K562 (cell line): Measurements from ENCODE around the gene DGCR2. TPM values are rescaled to one million over a fixed set of nuclear protein-coding genes. Genes with fewer than 3 reads are reported as not detected.
A peak's percentile ranks its signal among the peaks of the same experiment; 100 is the strongest.

ENCODE experiments used
- RCOR1 ChIP-seq, 2 experiments: IDR thresholded peaks; 2 replicates each; pipeline ENCODE4 v1.6.1; 2012; ENCODE audit warnings: low read depth in 2 of 2, low read length in 2 of 2, borderline replicate concordance in 1 of 2, improper control_type of control experiment in 1 of 2
- TRIM28 ChIP-seq: fragments of 450-650 bp; IDR thresholded peaks from 2 replicates; pipeline ENCODE4 v1.6.1; 2017
- ZBTB12 ChIP-seq: fragments of 250-450 bp; sonication (Bioruptor Pico); IDR thresholded peaks from 2 replicates; pipeline ENCODE4 v1.4.0; 2020
- ZNF318 ChIP-seq, 2 experiments: fragments of 450-650 bp; IDR thresholded peaks; 2 replicates each; pipeline ENCODE4 v1.6.1; 2016; ENCODE audit warnings: mild to moderate bottlenecking in 2 of 2, borderline replicate concordance in 1 of 2, low read depth in 1 of 2, moderate library complexity in 1 of 2
- ZNF407 ChIP-seq: fragments of 450-650 bp; IDR thresholded peaks from 2 replicates; pipeline ENCODE4 v1.6.1; 2016; ENCODE audit warnings: low read depth
- ZNF655 ChIP-seq: fragments of 250-450 bp; sonication (Bioruptor Pico); IDR thresholded peaks from 2 replicates; pipeline ENCODE4 v1.5.0; 2021
- polyA plus RNA-seq, 8 experiments: library from polyadenylated mRNA; depleted of rRNA in 4 of 8; stranded (reverse) in 5 of 8; unstranded in 3 of 8; fragments of >200 nt; fragmentation: Nextera tagmentation in 2 of 8; fragmentation: Illumina TruSeq in 1 of 8; extraction: Ambion mirVana in 2 of 8; extraction: Trizol in 1 of 8; gene quantifications; 2 replicates each; pipeline versions ENCODE4 v1.2.1 to v1.2.3, GENCODE V29; 2011 to 2014; ENCODE audit warnings: inconsistent platforms in 1 of 8, missing spikeins in 1 of 8
- total RNA-seq, 7 experiments: library from RNA; depleted of rRNA in 6 of 7; stranded (reverse); fragments of >200 nt in 6 of 7; fragmentation: Illumina TruSeq in 2 of 7; extraction: Trizol in 2 of 7; gene quantifications; 2 replicates each; pipeline versions ENCODE4 v1.2.1 to v1.2.3, GENCODE V29; 2011 to 2021; ENCODE audit warnings: low replicate concordance in 1 of 7

DGCR2 gene
- total and polyA plus RNA-seq, 9 of the 15 experiments (the other 6 are each of a cell fraction or from before 2014, with no cell fraction given), result 0.69 to 101 (median 56.4) TPM

GRCh38 chr22:19109198-19110063 lies 12.8 kb downstream of the DGCR2 start (continued):
- no peak for TF ChIP-seq ZNF407
- TF ChIP-seq RCOR1 (IDR thresholded peaks at IDR 0.05; ENCODE audit: borderline replicate concordance in 1 of 2, low read depth in 2 of 2, low read length in 2 of 2), result peak; percentile 74 to 95; a peak in 3 of 4 replicates
- no peak for TF ChIP-seq TRIM28
- no peak for TF ChIP-seq ZNF655
- TF ChIP-seq ZBTB12 (CRISPR knock-in tag), result peak; percentile 45; the same call in 1 of the 2 replicates
- TF ChIP-seq ZNF318 (IDR thresholded peaks at IDR 0.05; ENCODE audit: borderline replicate concordance in 1 of 2, low read depth in 1 of 2), result peak in 1 of 2 experiments; percentile 65; a peak in 2 of 4 replicates
